Measurements from ENCODE around the gene TMEM209.
"Not testable (repeated sequence)": the region's sequence is repeated elsewhere in the genome, so short reads cannot be mapped to it uniquely, and the experiment has no call there.

The TMEM209 gene

DNA sequence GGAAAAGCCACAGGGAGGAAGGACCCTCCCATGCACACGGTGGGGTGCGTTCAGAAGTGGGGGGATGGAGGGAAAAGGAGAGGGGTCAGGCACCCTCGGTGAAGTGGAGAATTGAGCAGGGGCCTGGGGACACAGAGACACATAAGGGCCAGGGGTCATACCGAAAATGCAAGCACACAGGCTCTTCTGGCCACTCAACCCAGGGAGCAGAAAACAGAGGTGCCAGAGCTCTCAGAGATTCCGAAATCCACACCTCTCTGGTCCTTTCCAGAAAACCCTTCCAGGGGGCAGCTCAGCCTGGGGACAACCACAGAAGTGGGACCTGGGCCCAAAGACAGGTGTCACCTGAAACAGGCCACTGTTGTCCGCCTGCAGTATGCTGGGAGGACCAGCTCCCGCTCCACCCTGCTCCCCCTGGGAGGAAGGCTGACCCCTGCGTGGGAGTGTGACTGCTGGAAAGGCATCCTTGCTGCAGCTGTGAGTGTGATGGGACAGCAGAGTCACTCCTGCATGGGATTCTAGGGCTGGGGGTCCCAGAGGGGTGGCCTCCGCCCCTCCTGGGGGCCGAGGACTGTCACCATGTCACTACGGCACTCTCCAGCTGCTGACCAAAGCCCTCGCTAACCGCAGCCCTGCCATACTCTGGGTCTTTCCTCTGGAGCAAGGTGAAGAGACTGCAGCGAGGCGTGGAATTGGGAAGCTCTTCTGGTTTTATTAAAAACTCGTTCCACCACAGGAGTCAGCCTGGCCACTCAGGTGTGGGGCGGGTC, 63.1 kb downstream of the TMEM209 start:
- DNase-seq: no peak

DNA sequence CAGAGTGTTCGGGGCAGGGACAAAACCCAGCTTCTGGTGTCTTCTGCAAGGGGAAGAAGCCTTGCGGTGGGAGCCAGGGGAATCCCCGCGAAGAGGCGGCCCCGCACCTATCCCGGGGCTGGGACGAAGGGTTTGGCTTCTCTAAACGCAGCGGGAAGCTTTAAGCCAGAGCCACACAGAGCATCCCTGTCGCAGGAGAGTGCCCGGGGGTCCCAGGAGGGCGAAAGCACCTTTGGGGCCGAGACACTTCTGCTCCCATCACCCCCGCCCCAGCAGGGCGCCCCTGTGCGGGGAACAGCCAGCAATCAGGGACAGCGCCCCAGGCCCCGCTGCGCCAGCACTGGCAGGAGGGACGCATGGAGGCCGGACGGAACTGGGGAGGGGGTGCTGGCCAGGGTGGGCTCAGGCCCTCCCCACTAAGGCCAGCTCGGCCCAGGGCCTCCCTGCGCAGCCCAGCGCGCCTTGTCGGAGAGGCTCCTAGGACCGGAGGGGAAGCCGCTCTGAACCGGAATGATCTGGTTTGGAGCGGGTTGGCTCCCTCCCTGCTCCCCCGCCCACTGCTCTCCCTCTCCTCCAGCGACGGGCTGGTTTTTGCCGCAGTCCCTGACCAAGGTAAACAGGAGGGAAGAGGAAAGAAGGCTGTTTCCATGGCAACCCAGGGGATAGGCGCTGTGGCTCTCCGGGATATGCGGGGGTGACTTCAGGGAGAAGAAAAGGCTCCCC, 63.9 kb downstream of the TMEM209 start:
- DNase-seq: peak; percentile 78

DNA sequence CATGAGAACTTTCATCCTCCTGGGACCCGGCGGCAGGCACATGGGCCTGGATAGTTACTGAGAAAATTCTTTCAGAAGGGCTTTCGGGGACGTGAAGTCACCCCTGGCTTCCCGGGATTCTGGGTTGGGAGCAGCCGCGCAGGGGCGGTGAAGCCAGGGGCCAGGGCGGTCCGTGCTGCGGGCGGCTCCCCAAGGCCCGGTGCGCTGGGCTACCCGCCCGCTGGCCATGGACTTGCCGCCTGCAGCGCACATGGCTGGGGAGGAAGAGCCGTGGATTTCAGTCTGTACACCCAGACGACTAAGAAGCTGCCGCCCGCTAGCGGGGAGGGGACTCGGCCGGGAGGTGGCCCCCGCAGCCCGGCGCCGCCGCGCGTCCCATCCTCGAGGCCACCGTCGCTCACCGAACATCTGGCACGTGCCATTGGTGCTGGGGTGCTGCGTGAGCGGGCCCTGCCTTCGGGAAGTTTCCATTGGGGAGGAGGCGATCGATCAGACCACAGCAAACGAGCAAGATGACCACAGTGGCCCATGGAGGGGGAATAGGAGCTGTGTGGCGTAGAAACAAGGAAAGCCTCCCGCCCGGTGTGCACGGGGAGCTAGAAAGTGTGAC, 64.5 kb downstream of the TMEM209 start:
- no peak for DNase-seq

DNA sequence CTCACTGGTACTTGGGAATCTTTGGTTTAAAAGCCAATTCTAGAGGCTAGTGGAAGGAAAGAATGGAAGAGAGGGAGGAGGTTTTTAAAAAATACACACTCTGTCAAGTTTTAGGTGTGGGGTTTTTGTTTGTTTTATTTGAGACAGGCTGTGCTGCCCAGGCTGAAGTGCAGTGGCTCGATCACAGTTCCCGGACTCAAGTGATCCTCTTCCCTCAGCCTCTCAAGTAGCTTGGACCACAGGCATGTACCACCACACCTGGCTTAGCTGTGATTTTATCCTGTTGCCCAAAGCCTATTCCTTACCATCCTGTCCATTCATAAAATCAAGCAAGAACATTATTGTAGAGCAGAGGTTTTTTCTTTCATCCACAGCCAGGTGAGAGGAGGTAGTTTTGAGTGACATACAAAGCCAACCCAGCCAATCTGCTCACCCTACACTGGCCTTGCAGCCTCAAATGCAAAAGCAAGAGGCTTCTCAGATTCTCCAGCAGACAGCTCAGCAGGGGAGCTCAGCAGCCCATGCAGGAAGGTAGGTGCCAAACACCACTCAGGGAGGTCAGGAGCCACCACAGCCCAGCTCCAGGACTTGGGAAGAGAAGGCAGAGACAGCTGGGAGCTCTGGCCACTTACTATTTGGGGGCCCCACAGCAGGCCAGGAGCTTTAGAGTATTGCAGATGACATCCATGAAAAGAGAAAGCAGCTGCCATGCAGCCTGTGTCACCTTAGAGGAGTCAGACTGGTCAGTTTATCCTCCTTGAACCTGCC, 65.8 kb downstream of the TMEM209 start:
- no peak for DNase-seq

DNA sequence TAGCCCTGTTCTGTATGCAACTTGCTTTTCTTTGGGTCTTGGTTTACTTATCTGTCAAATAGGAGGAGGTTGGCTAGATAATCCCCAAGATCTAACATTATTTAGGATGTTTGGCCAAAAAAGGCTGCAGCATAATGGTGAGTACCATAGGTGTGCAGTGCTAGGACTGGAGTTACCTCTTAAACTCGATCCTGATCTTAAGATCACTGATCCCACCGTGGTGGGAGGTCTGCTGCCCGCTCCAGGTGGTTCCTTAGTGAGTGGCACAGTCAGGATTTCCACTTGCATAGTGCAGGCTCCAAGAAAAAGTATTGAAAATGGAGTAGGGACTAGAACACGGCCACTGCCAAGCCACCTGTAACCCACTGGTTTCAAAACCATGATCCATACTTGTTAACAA, 68.0 kb downstream of the TMEM209 start:
- DNase-seq: no peak

DNA sequence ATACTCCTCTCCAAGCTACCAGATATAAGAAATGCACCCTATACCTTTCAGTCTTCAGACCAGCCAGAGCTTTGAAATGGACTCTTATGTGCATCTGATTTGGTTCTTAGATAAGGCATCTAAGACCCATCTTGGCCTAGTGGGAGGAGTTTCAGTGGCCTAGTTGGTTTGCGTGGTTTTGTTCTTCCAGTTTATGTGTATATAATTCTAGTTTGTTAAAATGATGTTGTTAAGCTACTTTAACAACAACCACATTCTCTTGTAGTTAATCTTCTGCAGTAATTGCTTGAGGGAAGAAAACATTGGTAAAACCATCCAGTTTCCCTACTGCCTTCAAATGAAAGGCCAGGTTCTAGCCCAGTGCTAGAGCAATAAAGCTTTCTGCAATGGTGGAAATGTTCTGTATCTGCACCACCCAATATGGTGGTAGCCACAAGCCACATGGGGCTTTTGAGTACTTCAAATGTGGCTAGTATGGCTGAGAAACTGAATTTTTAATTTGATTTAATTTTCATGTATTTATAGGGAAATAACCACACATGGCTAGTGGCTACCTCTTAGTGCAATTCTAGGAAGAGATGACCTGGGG, 68.5 kb downstream of the TMEM209 start:
- DNase-seq: no peak

DNA sequence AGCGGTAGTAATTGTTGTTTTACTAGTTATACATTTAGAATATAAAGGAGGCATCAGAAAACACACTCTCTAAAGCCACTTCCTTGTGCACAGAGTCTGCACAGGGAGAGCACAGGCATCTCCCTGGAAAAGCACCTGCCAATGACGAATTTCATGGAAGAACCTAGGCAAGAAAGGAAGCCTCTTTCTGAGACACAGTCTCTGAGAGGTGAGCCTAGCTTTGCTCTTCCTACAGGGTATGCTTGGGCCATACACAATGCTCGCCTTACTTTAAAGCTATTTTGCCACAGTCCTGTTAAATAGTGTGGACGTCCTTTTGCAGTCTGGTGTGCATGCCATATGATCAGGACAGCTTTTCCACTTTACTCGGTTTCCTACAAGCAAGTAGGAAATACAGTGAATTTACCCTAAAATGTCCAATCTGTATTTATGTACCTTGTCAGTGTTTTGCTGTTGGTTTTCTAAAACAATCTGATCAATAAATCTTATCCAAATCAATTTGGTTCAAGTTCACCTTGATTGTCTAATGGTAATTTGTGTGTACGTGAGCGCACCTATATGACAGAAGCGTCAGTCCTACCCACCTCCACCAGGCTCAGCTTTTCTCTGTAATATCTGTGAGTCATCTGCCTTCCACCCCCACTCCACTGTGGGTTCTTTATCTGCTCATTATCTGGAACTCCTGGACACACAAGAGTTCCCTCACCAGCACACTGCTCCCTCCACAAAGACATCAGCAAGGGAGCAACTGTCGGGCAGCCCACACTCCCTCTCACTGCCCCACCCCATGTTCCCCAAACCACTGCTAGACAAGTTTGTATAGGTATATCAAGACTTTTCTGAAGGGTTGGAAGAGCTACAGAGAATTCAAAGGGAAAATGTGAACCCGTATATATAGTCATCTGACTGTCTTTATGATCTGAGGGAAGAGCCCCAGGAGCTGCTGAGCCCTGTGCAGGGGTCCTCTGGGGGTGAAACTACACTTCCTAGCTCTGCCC, 69.7 kb downstream of the TMEM209 start:
- no peak for DNase-seq

DNA sequence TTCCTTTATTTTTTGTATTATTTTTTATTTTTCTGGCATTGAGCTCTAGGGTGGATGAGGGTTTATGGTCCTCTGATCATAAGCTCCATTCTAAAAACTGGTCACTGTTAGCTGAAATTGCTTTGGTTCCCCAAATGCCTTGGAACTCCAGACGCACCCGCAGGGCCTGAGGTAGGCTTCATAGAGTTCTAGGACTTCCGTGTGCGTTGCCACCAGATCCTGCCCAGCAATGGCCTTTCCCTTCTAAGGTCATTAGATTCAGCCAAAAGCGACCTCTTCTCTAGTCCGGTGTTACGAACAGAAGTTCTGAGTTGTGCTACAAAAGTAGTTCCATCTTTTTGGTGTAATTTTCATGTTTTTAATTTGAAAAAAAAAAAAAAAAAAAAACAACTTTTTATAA, 70.5 kb downstream of the TMEM209 start:
- no peak for DNase-seq

DNA sequence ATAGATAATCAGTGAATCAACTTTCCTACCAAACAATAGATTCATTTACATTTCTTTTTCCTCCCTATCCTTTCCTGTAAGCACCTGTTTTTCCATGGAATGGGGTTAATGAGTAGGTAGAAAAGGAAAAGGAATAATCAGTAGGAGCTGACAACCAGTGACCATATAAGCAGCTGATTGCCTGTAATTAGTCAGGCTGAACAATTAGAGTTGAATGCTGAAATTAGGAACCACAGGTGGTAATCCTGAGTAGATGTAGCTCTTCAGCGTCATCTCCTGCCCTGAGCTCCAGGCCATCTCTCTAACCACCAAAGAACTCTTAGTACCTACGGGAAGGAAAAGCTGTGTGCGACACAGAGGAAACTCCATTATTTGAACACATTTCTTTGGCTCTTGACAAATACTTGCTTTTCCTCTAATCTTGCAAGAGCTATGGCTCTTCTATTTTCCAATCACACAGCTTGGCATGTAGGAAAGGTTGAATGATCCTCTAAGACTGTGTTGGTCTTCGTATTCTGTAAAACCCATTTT, 71.0 kb downstream of the TMEM209 start:
- no peak for DNase-seq

DNA sequence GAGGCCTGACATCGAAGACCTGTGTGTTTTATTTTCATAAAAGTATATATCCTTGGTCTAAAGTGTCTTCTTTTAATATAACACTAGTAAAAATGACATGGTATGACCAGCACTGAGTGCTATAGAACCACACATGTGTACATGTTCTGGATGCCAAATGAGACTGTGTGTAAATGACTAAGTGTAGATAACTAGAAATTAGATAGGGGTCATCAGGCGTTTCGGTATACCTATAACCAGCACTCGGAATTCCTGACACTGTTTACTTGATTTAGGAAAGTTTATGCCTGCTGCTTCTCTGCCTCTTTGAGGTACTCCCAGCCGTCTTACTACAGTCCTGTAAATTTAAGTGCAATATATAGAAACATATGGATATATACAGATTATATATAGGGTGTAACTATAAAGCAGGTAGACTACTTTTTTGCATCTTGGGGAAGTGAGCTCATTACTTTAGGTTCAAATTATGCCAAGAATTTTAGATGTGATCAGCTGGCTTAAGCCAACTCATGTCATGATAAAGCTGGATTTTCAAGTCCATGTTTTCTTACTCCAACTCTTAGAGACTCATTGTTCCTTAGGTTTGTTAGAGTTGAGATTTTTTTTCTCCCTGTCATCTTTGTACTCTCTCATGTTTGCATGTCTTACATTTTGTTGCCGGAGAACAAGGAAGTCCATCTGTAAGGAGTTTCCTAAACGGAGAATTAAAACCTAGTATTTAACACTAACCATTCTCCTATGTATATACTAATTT, 72.0 kb downstream of the TMEM209 start:
- DNase-seq: no peak

DNA sequence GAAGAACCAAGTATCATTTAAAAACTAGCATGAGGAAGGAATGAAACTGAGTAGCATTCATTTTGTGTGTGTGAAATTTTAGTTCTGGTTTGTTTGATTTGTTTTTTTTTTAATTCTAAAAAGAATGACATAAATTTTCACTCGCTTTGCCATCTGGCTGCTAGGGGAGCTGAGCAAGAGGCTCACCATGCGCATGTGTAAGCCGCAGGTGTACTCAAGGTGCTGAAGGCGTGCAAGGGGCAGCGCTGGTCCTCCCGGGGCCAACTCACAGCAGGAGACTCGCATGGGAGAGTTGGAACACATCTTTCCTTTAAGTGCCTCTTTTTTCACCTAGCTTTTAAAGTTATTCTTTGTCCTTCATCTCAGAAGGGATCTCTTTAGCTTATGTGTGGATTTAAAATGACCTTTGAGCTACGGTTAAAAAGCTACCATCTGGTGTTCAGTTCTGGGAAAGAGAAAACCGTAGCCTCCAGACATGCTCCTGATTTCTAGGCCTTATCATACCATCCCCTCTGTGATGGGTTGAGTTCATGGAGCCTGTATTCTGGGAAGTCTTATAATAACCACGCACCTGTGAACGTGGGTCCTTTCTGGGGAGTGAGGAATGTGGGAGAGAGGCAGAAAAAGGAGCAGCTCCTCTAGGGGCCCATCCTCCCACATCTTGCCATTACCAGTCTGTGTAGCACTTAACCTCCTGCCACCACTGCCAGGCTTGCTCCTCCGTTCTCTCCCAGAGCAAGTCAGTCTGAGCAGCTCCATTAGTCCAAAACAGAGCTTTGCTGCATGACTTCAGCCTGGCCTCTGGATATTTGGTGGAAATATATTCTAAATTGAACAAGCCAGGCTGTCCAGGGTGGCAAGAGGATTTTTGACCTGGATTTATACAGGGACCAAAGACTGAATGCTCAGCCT, 73.0 kb downstream of the TMEM209 start:
- no peak for DNase-seq

DNA sequence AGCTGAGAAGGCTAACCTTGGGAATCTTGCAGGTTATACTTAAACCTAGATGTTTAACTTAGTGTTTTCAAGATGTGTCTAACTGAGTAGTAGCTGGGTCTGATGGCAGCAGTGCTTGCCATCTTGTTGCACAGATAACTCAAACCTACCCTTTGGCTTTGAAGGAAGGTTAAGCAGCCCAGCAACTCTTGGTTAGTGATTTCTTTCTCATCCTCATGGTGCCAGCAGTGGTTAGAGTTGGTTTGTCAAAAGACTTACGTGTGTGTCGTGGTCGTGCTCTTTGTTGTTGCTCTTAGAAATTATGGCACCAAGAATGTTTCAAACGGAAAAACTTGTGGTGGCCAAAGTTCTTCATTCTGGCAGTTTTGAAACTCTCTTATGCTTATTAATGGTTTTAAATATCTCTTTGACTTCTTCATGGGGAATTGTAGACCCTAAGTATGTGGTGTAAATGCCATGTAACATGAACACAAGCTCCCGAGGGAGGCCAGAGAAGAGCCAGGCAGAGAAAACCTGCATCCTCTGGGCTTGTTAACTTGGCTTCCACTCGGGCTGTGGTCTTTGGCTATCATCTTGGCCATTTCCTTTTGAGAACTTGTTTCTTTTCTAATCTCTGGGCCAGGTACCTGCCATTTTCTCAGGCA, 73.9 kb downstream of the TMEM209 start:
- DNase-seq: no peak

DNA sequence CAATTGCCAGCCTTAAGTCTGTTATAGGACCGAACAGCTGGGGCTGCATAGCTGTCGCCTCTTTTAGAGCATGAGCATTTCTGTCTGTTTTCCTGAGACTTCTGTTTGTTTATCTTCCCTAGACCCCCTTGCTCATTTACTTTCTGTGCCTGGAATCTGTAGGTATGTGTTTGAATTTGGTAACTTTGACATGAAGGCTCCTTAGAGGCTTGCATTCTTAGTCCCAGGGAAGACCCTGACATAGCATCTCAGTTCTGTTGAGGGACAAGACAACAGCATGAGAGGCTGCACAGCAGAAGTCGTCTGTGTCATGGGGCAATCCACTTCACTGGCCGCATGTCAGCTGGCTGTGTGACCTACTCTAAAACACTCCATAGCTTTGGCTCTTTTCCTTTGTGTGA, 76.2 kb downstream of the TMEM209 start:
- DNase-seq: no peak

DNA sequence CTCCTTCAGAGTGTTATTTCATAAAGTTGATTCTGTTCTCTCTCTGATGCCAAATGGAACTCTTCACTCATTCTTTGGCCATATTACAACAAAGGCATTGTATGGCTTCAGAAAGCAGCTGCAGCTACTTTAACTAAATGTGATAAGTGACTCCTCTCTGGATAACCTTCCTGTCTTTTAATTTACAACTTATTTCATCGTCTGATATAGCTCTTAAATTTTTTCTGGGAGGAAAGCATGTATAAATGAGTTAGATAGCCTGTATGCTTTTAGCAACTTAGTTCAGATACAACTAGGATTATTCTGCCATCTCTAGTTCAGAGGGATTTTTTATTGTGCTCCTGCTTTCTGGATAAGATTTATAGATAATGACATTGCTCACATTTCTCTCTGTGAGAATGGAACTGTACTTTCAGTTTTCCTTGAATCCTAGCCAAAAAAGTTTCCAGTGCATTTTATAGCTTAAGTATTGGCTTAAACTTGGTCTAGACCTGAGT, 77.3 kb downstream of the TMEM209 start:
- DNase-seq: no peak

DNA sequence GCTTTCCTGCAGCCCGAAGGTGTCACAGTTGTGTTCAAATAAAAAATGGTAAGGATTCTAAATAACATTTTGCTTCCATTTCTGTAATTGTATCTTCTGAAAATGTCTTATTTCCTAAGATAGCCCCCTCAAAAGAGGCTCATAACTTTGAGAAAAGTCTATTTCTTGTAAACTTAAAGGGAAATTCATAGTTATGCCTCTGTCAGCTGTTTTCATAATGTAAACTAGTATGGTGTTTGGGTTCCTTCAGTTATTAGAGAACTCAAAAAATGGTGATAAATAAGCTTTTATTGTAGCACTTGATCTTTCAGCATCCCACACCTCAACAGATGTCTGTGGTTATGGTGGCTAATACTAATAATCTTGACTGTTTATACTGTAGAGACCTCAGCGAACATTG, 77.8 kb downstream of the TMEM209 start:
- DNase-seq: no peak

DNA sequence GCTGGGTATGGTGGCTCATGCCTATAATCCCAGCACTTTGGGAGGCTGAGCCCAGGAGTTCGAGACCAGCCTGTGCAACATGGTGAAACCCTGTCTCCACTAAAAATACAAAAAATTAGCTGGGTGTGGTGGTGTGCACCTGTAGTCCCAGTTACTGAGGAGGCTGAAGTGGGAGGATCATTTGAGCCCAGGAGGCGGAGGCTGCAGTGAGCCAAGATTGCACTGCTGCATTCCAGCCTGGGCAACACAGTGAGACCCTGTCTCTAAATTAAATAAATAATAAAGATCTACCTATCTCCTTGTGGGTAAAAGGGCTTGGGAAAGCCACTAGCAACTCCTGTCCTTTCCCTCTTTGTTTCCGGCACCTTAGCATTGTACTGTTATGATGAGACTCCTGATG, 78.4 kb downstream of the TMEM209 start:
- DNase-seq: not testable (repeated sequence)

DNA sequence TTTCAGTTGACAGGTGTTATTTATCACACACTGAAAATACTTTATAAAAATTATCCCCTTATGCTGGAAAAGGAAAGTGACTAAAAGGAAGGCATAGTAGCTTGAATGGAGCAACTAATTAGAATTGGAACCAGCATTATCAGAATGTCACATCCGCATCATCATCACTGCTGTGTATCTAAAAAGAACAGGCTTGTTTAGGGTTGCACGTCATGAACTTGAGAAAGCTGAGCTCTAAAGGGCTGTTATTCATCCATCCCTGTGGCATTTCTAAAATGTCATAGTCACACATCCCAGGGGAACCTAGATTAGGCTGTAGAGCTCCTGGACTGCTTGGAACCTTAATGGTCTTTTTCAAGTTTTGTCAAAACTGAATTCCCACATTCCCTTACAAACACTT, 80.5 kb downstream of the TMEM209 start:
- no peak for DNase-seq

DNA sequence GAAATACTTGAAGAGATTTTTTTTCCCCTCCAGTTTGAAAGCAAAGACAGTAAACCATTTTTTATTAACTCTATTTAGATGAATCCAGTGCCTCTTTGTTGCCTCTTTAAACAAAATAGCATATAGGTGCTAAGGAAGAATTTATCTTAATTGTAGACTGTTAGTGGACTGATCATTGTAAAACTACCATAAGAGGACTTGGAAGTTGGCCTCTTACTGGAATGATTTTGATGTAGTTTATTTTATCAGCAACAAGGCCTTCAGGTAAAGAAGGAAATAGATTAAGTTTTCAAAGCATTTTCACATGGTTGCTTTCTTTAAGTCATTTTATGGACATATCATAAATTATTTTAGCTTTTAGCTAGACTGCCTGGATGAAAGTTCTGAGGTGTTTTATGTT, 81.7 kb downstream of the TMEM209 start:
- DNase-seq: no peak

DNA sequence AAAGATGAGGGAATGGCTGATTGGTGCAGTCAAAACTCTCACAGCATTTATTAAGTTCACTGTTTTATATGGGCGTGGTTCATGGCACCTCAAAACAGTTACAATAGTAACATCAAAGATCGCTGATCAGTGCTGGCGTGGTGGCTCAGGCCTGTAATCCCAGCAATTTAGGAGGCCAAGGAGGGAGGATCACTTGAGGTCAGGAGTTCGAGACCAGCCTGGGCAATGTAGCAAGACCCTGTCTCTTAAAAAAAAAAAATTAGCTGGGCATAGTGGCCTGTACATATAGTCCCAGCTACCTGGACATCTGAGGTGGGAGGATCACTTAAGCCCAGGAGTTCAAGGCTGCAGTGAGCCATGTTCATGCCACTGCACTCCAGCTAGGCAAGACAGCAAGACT, 86.4 kb downstream of the TMEM209 start:
- no peak for DNase-seq
